ENCODE results near the gene DEXI. TPM values are rescaled to one million over a fixed set of nuclear protein-coding genes. Genes with fewer than 3 reads are reported as not detected.

Gene DEXI
- total RNA-seq, 1 experiment from 2014 or later, result 28.3 TPM

DNA sequence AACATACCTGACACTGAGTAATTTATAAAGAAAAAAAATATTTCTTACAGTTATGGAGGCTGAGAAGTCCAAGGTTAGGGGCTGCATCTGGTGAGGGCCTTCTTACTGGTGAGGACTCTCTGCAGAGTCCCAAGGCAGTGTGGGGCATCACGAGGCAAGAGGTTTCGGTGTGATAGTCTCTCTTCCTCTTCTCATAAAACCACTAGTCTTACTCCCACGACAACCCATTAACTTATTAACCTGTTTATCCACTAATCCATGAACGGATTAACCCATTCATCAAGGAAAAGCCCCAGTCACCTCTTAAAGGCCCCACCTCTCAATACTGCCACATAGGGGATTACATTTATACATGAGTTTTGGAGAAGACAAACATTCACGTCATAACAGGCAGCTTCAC lies 45.1 kb downstream of the DEXI start:
- H3K18ac ChIP-seq (ENCODE audit: insufficient read length, low read depth, low read length), result no peak overlapping the region
- peaks cover 11 to 19% of the 10 kb centered on the region in 2 experiments for H3K4me1 Mint-ChIP-seq
- H2BK5ac ChIP-seq (ENCODE audit: insufficient read length, low read length), result no peak overlapping the region
- H3K9me3 Mint-ChIP-seq, result no peaks in the 10 kb centered on the region
- no peaks in the 10 kb centered on the region; the same call in 1 of the 2 replicates for H3K4me1 ChIP-seq (ENCODE audit: insufficient read depth, low read length)
- no CpG with 5 or more reads among the region's 5 CpGs for WGBS (ENCODE audit: extremely low coverage, insufficient read length, low lambda C conversion rate)
- H3K36me3 Mint-ChIP-seq (ENCODE audit: insufficient read depth in 1 of 3, low read depth in 3 of 3), result no peaks in the 10 kb centered on the region
- DNase-seq, result no peak
- no peak overlapping the region for H2AFZ ChIP-seq (ENCODE audit: low read length)
- no peak overlapping the region for H3T11ph ChIP-seq (ENCODE audit: low read length)
- no peak overlapping the region for H4K5ac ChIP-seq (ENCODE audit: insufficient read length, low read depth, low read length)
- H3K9me3 ChIP-seq (ENCODE audit: control insufficient read depth, low read depth, low read length), result no peaks in the 10 kb centered on the region
- no peak overlapping the region for H4K8ac ChIP-seq (replicated peaks; ENCODE audit: insufficient read length, low read depth, low read length)
- H3K27ac Mint-ChIP-seq, result no peak overlapping the region
- H4K91ac ChIP-seq (ENCODE audit: insufficient read length, low read depth, low read length), result no peak overlapping the region
- H3K4me3 Mint-ChIP-seq, result no peak overlapping the region
- no peak overlapping the region for H2BK12ac ChIP-seq (ENCODE audit: insufficient read length, low read depth, low read length)
- H3K27me3 ChIP-seq (ENCODE audit: insufficient read depth, low read length), result no peaks in the 10 kb centered on the region
- no peak overlapping the region for H3K14ac ChIP-seq (ENCODE audit: insufficient read depth, low read length)
- H3K79me1 ChIP-seq (ENCODE audit: insufficient read depth, low read depth, low read length, poor library complexity, severe bottlenecking), result no peaks in the 10 kb centered on the region
- H3K56ac ChIP-seq (ENCODE audit: insufficient read length, low read depth, low read length), result no peak overlapping the region
- H3K27ac ChIP-seq (ENCODE audit: insufficient read length, low read depth, low read length), result no peak overlapping the region
- no peak overlapping the region for H2BK120ac ChIP-seq (ENCODE audit: low read depth, low read length, poor library complexity, severe bottlenecking)
- H3K4ac ChIP-seq (ENCODE audit: low read depth, low read length), result no peak overlapping the region
- H4K20me1 ChIP-seq (ENCODE audit: control insufficient read depth, insufficient read depth, insufficient read length), result peaks cover 2% of the 10 kb centered on the region
- no peak overlapping the region for H3K23ac ChIP-seq (ENCODE audit: insufficient read length, low read depth, low read length)
- no peak overlapping the region for H2BK20ac ChIP-seq (ENCODE audit: low read depth, low read length, poor library complexity, severe bottlenecking)
- H2BK15ac ChIP-seq (ENCODE audit: low read depth, low read length), result no peak overlapping the region
- no peaks in the 10 kb centered on the region for H3K79me2 ChIP-seq (ENCODE audit: insufficient read depth, low read length)
- peaks cover 21% of the 10 kb centered on the region for H3K27me3 Mint-ChIP-seq (ENCODE audit: low read depth)
- H3K9ac ChIP-seq (ENCODE audit: extremely low read depth, insufficient read length, low read length), result no peak overlapping the region
- no peak overlapping the region for H3K4me2 ChIP-seq (ENCODE audit: insufficient read depth, insufficient read length, low read length)
- H2AK5ac ChIP-seq (ENCODE audit: insufficient read length, low read length), result no peak overlapping the region
- TF ChIP-seq CTCF (conservative IDR thresholded peaks at IDR 0.05), result no peak
- no peaks in the 10 kb centered on the region for H3K23me2 ChIP-seq (ENCODE audit: insufficient read length, low read depth, low read length, poor library complexity, severe bottlenecking)

Data from H9 (cell line).